Right hindlimb (tissue), 1 donor: ENCODE data around the gene CCDC124.

ENCODE experiments used
- DNase-seq: peaks from one replicate; pipeline ENCODE4 v3.0.0-alpha.2; 2018

CCDC124 gene

GRCh38 chr19:17937371-17937900, 4.6 kb downstream of the CCDC124 start:
- DNase-seq = no peak

- DNase-seq = peak; percentile 80
Measured at GRCh38 chr19:17938092-17938845, 5.5 kb downstream of the CCDC124 start.

- no peak for DNase-seq
Measured at GRCh38 chr19:17942181-17942580, 9.4 kb downstream of the CCDC124 start.

GRCh38 chr19:17942582-17943273, 9.9 kb downstream of the CCDC124 start:
- no peak for DNase-seq

GRCh38 chr19:17943274-17944221, 10.7 kb downstream of the CCDC124 start:
- peak; percentile 26 for DNase-seq

GRCh38 chr19:17944301-17944700, 11.5 kb downstream of the CCDC124 start:
- DNase-seq = no peak

- no peak for DNase-seq
Measured at GRCh38 chr19:17946965-17947784, 14.4 kb downstream of the CCDC124 start.

GRCh38 chr19:17947815-17948513, 15.1 kb downstream of the CCDC124 start:
- peak; percentile 98 for DNase-seq

GRCh38 chr19:17948514-17948900, 15.7 kb downstream of the CCDC124 start:
- DNase-seq = no peak

GRCh38 chr19:17948931-17949930, 16.4 kb downstream of the CCDC124 start:
- no peak for DNase-seq

GRCh38 chr19:17949956-17950309, 17.1 kb downstream of the CCDC124 start:
- no peak for DNase-seq

- no peak for DNase-seq
Measured at GRCh38 chr19:17950310-17951156, 17.7 kb downstream of the CCDC124 start.

GRCh38 chr19:17951157-17951989, 18.6 kb downstream of the CCDC124 start:
- DNase-seq = no peak

GRCh38 chr19:17951990-17952976, 19.5 kb downstream of the CCDC124 start:
- no peak for DNase-seq

GRCh38 chr19:17953316-17953801, 20.5 kb downstream of the CCDC124 start:
- DNase-seq = no peak

GRCh38 chr19:17953869-17954268, 21.1 kb downstream of the CCDC124 start:
- no peak for DNase-seq

GRCh38 chr19:17954401-17954800, 21.6 kb downstream of the CCDC124 start:
- no peak for DNase-seq
